CMK (cell line): Measurements from ENCODE around the gene ATPAF2.

Source experiments
- DNase-seq: peaks from one replicate; pipeline ENCODE4 v3.0.0-alpha.2; 2010; ENCODE audit warnings: low read depth

ATPAF2 gene

DNA sequence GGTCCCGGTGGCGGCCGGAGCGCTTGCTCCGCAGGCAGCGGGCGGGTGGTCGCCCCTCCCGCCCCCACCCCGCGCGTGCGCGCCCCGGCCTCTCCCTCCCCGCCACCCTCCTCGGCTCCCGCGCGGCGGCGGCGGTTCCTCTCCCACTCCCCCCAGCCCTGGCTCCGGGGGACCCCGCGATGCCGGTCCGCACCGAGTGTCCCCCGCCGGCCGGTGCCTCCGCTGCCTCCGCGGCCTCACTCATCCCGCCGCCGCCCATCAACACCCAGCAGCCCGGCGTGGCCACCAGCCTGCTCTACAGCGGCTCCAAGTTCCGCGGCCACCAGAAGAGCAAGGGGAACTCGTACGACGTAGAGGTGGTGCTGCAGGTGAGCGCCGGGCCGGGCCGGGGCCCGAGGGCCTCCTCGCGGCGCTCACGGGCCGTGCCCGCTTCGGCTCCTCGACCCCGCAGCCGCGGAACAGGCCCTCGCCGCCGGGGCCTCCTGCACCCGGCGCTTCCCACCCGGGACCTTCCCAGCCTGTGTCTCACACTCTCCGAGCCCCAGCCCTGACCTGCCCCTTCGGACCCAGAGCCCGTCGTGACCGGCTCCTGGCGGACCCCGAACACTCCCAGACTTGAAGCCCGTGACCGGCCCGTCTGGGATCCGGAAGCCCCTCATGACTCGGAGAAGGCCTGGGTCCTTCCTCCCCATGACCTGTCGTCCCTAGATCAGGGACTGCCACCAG, 730 bp upstream of the ATPAF2 start:
- DNase-seq: no peak

DNA sequence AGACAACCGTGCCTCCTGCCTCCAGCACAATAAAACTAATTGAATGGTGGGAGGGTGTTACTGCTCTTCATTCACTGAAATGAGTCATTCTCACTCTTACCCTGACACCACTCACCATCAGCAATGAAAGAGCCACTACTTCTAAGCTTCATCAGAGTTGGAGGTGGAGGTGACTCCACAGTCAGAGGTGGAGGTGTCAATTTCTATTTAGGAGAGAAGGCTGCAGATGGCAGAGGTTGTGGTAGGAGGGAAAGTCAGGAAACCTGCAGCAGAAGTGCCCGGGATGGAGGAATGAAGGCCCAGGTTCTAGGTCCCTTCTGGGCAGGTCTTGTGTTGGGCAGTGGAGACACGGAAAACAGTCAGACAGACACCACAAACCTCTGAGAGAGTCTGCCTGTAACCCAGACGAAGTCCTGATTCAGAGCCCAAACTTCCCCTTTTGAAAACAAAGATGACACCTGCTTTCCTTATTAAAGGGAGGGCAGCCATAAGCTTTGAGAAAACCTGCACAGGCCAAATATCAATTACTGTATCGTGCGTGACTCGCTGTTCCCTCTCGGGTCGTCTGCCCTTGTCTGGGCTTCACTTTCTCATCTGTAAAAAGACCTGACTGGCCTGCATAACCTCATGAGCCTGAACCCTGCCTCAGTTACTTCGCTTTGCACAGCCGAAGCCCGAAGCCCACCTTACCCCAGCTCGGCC, 668 bp downstream of the ATPAF2 start:
- DNase-seq: no peak

GRCh38 chr17:18037486-18037885, 1.5 kb downstream of the ATPAF2 start:
- no peak for DNase-seq

DNA sequence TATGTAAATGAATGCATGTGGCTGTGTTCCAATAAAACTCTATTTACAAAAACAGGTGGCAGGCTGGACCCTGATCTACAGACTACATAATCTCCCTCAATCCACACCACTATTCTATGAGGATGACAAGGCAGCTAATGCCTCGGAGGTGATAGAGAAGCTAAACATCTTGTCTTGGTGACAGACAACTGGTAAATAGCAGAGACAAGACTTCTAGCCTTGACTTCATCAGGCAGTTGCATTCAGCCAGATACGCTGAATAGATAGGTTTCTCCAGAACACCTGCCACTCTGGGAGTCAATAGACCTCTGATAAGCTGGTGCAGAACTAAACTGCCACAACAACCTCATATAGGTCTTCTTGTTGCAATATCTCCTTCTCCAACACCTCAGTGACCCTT, 3.3 kb downstream of the ATPAF2 start:
- DNase-seq: no peak

GRCh38 chr17:18033442-18034099, 5.4 kb downstream of the ATPAF2 start:
- DNase-seq: peak; percentile 54

DNA sequence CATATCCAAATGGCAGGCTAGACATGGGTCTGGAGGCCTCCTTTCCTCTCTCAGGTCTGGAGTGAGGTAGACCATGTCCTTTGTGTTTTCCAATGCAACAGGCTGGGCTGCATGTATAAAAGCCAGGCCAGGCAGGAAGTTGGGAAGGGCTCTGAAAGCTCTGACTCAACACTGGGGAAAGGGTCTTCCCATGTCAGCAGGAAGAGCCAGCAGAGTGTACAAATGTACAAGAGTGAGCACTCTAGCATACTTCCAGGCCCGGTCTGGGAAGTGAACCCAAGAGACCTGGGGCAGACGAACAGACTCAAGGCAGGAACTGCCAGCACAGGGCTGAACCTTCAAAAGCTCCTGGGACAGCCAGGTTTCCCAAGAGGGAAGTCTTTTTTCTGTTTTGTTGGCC, 7.0 kb downstream of the ATPAF2 start:
- DNase-seq: no peak

- no peak for DNase-seq
These were observed 9.9 kb downstream of the ATPAF2 start for GRCh38 chr17:18028952-18029540.

GRCh38 chr17:18028114-18028951, 10.6 kb downstream of the ATPAF2 start:
- no peak for DNase-seq

DNA sequence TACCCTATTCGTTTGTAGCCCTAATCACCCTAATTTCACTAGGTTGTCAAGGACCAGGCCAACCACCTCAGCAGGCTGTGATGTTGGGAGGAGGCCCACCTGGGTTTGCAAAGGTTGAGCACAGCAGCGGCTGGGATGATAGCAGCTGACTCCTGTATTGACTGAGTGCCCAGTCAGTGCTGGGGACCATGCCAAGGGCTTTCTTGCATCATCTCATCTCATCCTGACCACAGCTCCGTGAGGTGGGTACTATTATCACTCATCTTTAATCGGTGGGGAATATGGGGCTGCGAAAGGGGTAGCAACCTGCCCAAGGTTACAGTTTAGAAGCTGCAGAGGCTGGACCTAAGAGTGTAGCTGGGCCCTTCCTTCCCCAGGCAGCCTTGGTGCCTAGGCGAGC, 11.7 kb downstream of the ATPAF2 start:
- no peak for DNase-seq

DNA sequence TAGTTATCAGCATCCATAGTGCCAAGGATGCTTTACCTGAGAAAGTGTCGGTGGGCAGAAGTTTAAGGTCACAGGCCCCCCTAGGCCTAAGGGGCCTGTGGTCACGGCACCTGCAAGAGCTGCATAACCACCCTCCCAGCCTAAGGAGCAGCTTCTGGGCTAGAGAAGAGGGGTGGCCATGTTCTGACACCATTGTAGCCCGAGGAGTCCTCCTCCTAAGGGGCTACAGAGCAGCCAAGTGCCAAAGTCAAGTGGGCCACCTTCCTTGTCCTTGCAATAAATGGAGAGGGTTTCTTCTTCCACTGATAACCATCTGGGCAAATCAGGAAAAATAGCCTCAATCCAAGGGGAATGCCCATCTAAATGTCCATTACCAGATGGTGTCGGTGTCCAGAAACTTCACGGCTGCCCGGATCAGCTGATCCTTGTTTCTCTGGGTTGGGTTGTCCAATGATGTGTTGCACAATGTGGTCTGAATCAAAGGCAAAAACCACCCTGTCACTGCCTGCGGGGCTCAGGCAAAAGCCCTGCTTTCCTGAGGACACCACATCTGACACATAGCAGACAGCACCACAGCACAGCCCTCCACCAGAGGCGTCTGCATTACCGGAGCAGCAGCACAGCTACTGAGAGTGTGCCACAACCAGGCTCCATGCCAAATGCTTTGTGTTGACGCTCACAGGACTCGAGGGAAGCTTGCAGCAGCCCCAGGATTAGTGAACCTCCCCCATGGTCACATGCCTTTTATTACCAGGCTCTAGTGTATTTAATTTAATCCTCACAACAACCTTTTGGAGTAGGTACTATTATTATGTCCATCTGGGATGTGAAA, 12.8 kb downstream of the ATPAF2 start:
- no peak for DNase-seq

GRCh38 chr17:18025241-18025944, 13.6 kb downstream of the ATPAF2 start:
- DNase-seq: no peak

DNA sequence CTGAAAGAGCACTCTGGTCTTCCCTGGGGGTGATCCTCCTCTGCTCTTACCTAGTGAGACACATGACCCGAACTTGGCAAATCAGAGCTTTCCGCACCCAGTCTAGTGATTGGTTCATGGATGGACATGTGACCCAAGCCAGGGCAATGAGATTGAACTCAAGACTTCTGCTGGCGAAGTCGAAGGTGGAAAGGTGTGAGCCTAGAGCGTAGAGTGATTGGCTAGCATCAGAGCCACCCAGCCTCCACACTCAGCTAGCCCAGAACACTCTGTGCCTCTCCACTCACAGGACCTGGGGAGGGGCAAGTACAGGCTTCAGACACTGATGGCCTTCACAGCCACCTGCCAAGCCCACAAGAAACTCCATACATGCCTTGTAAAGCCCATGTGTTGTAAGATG, 17.6 kb downstream of the ATPAF2 start:
- no peak for DNase-seq

DNA sequence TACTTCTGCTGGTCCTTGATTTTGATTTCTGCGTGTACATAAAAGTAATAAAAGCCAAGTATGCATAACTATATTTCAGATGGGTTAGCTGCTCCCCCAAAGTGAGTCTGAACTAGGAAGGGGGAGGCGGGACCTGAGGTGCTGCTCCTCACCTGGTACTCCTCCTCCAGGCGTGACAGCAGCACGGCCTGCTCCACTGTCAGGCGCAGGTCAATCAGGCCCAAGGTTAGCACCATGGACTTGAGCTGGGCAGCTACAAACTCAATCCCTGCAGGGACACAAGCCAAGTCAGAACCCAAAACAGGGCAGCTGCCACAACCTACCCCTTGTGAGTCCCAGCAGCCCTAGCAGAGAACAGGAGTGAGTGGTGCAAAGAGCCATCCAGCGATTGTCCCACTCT, 18.0 kb downstream of the ATPAF2 start:
- no peak for DNase-seq

- DNase-seq: no peak
These were observed 19.2 kb downstream of the ATPAF2 start for GRCh38 chr17:18019838-18020154.

GRCh38 chr17:18018411-18018921, 20.5 kb downstream of the ATPAF2 start:
- no peak for DNase-seq

DNA sequence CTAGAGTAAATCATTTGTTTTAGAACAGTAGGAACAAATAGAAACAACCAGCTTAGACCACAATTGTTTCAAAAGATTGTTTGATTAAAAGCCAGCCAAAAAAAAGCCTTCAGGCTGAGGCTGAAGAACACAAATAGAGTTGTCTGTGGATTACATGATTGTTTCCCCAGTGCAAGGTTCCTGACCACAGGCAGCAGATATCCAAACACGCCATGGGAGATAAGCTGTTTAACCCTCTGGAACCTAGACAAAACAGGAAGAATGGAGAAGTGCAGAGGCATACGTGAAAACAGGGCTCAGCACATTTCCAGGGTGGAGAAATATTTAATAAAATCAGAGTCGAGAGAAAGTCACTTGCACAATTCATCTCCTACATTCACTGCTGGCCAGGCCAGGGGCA, 21.0 kb downstream of the ATPAF2 start:
- no peak for DNase-seq

GRCh38 chr17:18016426-18016825, 22.5 kb downstream of the ATPAF2 start:
- no peak for DNase-seq

DNA sequence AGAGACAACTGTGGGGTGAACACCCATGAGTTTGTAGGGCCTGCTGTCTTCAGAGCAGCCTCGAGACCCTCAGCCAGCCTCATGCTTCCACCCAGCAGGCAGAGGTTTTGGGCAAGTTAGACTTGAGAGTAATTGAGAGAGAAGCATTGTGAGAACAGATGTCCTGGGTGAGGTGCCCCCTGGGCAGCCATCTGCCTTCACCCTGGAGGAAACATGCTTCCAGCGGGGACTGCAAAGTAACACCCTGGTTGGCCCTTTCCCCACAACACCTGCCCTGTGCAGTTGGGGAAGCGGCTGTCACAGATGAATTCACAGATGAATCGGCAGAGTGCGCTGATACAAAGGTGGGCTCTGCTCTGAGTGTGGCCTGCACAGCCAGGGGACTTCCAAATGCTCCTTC, 23.4 kb downstream of the ATPAF2 start:
- no peak for DNase-seq

- no peak for DNase-seq
These were observed 25.0 kb downstream of the ATPAF2 start for GRCh38 chr17:18014006-18014405.

- DNase-seq: no peak
These were observed 27.7 kb downstream of the ATPAF2 start for GRCh38 chr17:18011286-18011685.
